ENCODE results near the gene TRABD2B. TPM values are rescaled to one million over a fixed set of nuclear protein-coding genes. Genes with fewer than 3 reads are reported as not detected.

The TRABD2B gene
- total and polyA plus RNA-seq, 2 experiments from 2014 or later = 1.6 to 2.0 TPM

DNA sequence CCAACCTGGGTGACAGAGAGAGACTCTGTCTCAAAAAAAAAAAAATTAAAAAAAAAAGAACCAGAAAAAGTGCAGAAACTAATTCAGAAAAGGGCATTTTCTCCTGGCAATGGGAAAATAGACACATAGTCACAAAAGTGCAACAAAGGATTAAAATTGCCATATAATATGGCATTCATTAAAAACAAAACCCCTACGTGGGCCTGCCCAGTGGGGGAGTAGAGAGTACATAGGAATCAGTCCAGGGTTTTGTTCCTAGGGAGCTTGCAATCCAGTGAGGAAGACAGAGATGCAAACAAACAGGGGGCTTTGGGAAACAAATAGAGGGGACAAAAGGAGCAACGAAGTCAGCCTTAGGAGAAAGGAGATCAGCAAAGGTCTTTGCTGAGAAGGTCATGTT lies 4.5 kb upstream of the TRABD2B start:
- no peaks in the 10 kb centered on the region for H3K79me2 ChIP-seq (replicated peaks; ENCODE audit: insufficient read depth)
- Mint-ChIP-seq H3K9me3 (no peaks in the 10 kb centered on the region), H3K4me1 (peaks cover 30% of the 10 kb centered on the region), H3K27me3 (ENCODE audit: insufficient read depth, low read depth, poor library complexity) (peaks cover 18% of the 10 kb centered on the region), H3K36me3 (ENCODE audit: low read depth) (no peaks in the 10 kb centered on the region; the same call in 2 of the 3 replicates), H3K4me3 (no peak overlapping the region), H3K27ac (no peak overlapping the region)
- ATAC-seq = no peak
- TF ChIP-seq EZH2 (IDR thresholded peaks at IDR 0.05; ENCODE audit: low read depth, unreplicated experiment) (no peak), EZH2phosphoT487 (IDR thresholded peaks at IDR 0.05; ENCODE audit: unreplicated experiment) (no peak), STAT1 (IDR thresholded peaks at IDR 0.05; ENCODE audit: unreplicated experiment) (no peak), POLR2AphosphoS5 (IDR thresholded peaks at IDR 0.05; ENCODE audit: low read depth) (no peak), NANOG (IDR thresholded peaks at IDR 0.05; ENCODE audit: borderline replicate concordance) (no peak)
- TF ChIP-seq, protein P1, sequence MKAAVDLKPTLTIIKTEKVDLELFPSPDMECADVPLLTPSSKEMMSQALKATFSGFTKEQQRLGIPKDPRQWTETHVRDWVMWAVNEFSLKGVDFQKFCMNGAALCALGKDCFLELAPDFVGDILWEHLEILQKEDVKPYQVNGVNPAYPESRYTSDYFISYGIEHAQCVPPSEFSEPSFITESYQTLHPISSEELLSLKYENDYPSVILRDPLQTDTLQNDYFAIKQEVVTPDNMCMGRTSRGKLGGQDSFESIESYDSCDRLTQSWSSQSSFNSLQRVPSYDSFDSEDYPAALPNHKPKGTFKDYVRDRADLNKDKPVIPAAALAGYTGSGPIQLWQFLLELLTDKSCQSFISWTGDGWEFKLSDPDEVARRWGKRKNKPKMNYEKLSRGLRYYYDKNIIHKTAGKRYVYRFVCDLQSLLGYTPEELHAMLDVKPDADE (IDR thresholded peaks at IDR 0.05) = no peak
- TF ChIP-seq, protein P2, sequence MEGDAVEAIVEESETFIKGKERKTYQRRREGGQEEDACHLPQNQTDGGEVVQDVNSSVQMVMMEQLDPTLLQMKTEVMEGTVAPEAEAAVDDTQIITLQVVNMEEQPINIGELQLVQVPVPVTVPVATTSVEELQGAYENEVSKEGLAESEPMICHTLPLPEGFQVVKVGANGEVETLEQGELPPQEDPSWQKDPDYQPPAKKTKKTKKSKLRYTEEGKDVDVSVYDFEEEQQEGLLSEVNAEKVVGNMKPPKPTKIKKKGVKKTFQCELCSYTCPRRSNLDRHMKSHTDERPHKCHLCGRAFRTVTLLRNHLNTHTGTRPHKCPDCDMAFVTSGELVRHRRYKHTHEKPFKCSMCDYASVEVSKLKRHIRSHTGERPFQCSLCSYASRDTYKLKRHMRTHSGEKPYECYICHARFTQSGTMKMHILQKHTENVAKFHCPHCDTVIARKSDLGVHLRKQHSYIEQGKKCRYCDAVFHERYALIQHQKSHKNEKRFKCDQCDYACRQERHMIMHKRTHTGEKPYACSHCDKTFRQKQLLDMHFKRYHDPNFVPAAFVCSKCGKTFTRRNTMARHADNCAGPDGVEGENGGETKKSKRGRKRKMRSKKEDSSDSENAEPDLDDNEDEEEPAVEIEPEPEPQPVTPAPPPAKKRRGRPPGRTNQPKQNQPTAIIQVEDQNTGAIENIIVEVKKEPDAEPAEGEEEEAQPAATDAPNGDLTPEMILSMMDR (conservative IDR thresholded peaks at IDR 0.05; ENCODE audit: low read depth in 2 of 2) = no peak
- TF ChIP-seq, protein P3, sequence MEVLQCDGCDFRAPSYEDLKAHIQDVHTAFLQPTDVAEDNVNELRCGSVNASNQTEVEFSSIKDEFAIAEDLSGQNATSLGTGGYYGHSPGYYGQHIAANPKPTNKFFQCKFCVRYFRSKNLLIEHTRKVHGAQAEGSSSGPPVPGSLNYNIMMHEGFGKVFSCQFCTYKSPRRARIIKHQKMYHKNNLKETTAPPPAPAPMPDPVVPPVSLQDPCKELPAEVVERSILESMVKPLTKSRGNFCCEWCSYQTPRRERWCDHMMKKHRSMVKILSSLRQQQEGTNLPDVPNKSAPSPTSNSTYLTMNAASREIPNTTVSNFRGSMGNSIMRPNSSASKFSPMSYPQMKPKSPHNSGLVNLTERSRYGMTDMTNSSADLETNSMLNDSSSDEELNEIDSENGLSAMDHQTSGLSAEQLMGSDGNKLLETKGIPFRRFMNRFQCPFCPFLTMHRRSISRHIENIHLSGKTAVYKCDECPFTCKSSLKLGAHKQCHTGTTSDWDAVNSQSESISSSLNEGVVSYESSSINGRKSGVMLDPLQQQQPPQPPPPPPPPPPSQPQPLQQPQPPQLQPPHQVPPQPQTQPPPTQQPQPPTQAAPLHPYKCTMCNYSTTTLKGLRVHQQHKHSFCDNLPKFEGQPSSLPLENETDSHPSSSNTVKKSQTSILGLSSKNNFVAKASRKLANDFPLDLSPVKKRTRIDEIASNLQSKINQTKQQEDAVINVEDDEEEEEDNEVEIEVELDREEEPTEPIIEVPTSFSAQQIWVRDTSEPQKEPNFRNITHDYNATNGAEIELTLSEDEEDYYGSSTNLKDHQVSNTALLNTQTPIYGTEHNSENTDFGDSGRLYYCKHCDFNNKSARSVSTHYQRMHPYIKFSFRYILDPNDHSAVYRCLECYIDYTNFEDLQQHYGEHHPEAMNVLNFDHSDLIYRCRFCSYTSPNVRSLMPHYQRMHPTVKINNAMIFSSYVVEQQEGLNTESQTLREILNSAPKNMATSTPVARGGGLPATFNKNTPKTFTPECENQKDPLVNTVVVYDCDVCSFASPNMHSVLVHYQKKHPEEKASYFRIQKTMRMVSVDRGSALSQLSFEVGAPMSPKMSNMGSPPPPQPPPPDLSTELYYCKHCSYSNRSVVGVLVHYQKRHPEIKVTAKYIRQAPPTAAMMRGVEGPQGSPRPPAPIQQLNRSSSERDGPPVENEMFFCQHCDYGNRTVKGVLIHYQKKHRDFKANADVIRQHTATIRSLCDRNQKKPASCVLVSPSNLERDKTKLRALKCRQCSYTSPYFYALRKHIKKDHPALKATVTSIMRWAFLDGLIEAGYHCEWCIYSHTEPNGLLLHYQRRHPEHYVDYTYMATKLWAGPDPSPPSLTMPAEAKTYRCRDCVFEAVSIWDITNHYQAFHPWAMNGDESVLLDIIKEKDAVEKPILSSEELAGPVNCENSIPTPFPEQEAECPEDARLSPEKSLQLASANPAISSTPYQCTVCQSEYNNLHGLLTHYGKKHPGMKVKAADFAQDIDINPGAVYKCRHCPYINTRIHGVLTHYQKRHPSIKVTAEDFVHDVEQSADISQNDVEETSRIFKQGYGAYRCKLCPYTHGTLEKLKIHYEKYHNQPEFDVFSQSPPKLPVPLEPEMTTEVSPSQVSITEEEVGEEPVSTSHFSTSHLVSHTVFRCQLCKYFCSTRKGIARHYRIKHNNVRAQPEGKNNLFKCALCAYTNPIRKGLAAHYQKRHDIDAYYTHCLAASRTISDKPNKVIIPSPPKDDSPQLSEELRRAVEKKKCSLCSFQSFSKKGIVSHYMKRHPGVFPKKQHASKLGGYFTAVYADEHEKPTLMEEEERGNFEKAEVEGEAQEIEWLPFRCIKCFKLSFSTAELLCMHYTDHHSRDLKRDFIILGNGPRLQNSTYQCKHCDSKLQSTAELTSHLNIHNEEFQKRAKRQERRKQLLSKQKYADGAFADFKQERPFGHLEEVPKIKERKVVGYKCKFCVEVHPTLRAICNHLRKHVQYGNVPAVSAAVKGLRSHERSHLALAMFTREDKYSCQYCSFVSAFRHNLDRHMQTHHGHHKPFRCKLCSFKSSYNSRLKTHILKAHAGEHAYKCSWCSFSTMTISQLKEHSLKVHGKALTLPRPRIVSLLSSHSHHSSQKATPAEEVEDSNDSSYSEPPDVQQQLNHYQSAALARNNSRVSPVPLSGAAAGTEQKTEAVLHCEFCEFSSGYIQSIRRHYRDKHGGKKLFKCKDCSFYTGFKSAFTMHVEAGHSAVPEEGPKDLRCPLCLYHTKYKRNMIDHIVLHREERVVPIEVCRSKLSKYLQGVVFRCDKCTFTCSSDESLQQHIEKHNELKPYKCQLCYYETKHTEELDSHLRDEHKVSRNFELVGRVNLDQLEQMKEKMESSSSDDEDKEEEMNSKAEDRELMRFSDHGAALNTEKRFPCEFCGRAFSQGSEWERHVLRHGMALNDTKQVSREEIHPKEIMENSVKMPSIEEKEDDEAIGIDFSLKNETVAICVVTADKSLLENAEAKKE (CRISPR knock-in tag; IDR thresholded peaks at IDR 0.05) = no peak
- no peak overlapping the region for H3K27ac ChIP-seq (ENCODE audit: low read depth)
- H3K4me1 ChIP-seq (ENCODE audit: insufficient read depth) = peaks cover 33% of the 10 kb centered on the region
- no peak for DNase-seq (ENCODE audit: low spot score)
- no peak overlapping the region for H3K4me3 ChIP-seq
- H3K4me2 ChIP-seq = no peak overlapping the region
- H3F3A ChIP-seq (replicated peaks; ENCODE audit: low read depth) = no peaks in the 10 kb centered on the region
- H4K20me1 ChIP-seq (replicated peaks; ENCODE audit: insufficient read depth) = no peaks in the 10 kb centered on the region
- H3K36me3 ChIP-seq (ENCODE audit: insufficient read depth) = no peaks in the 10 kb centered on the region
- peaks cover 6% of the 10 kb centered on the region for H3K9me2 ChIP-seq (ENCODE audit: insufficient read depth)
- 0 out of 2 replicates have a peak overlapping the region, but pooled peaks have one; percentile 29 for H2AFZ ChIP-seq
- peaks cover 22% of the 10 kb centered on the region for H3K27me3 ChIP-seq (ENCODE audit: insufficient read depth)
